OCI-LY7 (cell line): ENCODE measurements around the gene NEK2.

Experiments
- CTCF ChIP-seq: fragments of 200-600 bp; sonication (generic); conservative IDR thresholded peaks from 2 replicates; pipeline ENCODE4 v1.5.1; 2014; ENCODE audit warnings: mild to moderate bottlenecking, antibody characterized with exemption, low read length, moderate library complexity, mixed read lengths
- EZH2phosphoT487 ChIP-seq: fragments of 200-600 bp; sonication (generic); IDR thresholded peaks from 2 replicates; pipeline ENCODE4 v1.6.1; 2018; ENCODE audit warnings: low read depth, borderline replicate concordance, mild to moderate bottlenecking, mixed run types, antibody characterized with exemption, low read length, moderate library complexity, mixed read lengths

GRCh38 chr1:211652371-211652770 lies 23.1 kb downstream of the NEK2 start:
- TF ChIP-seq CTCF (no peak), EZH2phosphoT487 (no peak)
